Measurements from ENCODE around the gene CPEB2.

- no peak for TF ChIP-seq POLR2A (IDR thresholded peaks at IDR 0.05)
- TF ChIP-seq, protein P1, sequence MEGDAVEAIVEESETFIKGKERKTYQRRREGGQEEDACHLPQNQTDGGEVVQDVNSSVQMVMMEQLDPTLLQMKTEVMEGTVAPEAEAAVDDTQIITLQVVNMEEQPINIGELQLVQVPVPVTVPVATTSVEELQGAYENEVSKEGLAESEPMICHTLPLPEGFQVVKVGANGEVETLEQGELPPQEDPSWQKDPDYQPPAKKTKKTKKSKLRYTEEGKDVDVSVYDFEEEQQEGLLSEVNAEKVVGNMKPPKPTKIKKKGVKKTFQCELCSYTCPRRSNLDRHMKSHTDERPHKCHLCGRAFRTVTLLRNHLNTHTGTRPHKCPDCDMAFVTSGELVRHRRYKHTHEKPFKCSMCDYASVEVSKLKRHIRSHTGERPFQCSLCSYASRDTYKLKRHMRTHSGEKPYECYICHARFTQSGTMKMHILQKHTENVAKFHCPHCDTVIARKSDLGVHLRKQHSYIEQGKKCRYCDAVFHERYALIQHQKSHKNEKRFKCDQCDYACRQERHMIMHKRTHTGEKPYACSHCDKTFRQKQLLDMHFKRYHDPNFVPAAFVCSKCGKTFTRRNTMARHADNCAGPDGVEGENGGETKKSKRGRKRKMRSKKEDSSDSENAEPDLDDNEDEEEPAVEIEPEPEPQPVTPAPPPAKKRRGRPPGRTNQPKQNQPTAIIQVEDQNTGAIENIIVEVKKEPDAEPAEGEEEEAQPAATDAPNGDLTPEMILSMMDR (IDR thresholded peaks at IDR 0.05), result no peak
These were observed 41.6 kb downstream of the CPEB2 start for GRCh38 chr4:15043922-15044321.

Measured in adrenal gland (tissue), 5 donors.